Measurements from ENCODE around the gene SLAMF7.

GRCh38 chr1:160774886-160775719 lies 36.1 kb downstream of the SLAMF7 start:
- no peak for TF ChIP-seq CTCF (conservative IDR thresholded peaks at IDR 0.05)
- TF ChIP-seq ZFX (IDR thresholded peaks at IDR 0.05), result no peak

Data from C4-2B (cell line).